Measurements from ENCODE around the gene C1QTNF12. TPM values are rescaled to one million over a fixed set of nuclear protein-coding genes. Genes with fewer than 3 reads are reported as not detected.

Gene C1QTNF12
- total and polyA plus RNA-seq, 2 experiments from 2014 or later, result 3.8 to 6.6 TPM

DNA sequence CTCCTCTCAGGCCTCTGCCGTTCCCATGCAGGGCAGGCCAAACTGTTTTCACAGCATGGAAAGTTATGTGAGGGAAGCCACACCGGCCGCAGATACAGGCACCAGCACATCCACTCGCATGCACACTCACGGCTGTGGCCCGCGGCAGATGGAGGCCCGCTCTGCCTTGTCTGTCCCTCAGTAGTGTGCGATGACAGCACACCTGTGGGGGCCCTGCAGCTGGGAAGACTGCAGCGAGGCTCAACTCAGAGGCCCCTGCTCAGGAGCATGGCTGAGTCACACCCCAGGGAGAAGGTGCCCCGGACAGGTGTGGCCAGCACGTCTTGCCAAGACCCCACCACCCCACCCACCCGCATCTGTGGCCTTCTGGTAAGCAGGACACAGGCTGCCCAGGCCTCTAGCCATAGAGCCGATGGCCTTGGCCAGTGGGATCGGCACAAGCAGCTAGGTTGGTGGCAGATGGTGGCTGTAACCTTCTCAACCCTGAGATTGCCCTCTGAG, 28.5 kb upstream of the C1QTNF12 start:
- WGBS (ENCODE audit: low lambda C conversion rate, missing lambda C conversion rate), result 89% methylated on average over 15 of the region's 15 CpGs
- Histone ChIP-seq H3K36me3 (replicated peaks; ENCODE audit: insufficient read depth, low read depth) (no peaks in the 10 kb centered on the region), H3K79me2 (peaks cover 34% of the 10 kb centered on the region), H3K9me2 (replicated peaks; ENCODE audit: insufficient read depth) (no peaks in the 10 kb centered on the region), H3K4me3 (no peak overlapping the region), H3K9me3 (ENCODE audit: low read depth) (no peaks in the 10 kb centered on the region), H3K27ac (no peak overlapping the region), H3K27me3 (no peaks in the 10 kb centered on the region), H3K4me2 (no peak overlapping the region), H2AFZ (no peak overlapping the region), H4K20me1 (ENCODE audit: insufficient read depth, poor library complexity, severe bottlenecking) (peaks cover 31% of the 10 kb centered on the region), H3K4me1 (ENCODE audit: insufficient read depth) (peaks cover 22% of the 10 kb centered on the region)
- TF ChIP-seq, protein P1, sequence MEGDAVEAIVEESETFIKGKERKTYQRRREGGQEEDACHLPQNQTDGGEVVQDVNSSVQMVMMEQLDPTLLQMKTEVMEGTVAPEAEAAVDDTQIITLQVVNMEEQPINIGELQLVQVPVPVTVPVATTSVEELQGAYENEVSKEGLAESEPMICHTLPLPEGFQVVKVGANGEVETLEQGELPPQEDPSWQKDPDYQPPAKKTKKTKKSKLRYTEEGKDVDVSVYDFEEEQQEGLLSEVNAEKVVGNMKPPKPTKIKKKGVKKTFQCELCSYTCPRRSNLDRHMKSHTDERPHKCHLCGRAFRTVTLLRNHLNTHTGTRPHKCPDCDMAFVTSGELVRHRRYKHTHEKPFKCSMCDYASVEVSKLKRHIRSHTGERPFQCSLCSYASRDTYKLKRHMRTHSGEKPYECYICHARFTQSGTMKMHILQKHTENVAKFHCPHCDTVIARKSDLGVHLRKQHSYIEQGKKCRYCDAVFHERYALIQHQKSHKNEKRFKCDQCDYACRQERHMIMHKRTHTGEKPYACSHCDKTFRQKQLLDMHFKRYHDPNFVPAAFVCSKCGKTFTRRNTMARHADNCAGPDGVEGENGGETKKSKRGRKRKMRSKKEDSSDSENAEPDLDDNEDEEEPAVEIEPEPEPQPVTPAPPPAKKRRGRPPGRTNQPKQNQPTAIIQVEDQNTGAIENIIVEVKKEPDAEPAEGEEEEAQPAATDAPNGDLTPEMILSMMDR (IDR thresholded peaks at IDR 0.05; ENCODE audit: poor library complexity), result no peak
- TF ChIP-seq EZH2 (IDR thresholded peaks at IDR 0.05; ENCODE audit: borderline replicate concordance), result no peak
- no peak for TF ChIP-seq EZH2phosphoT487 (IDR thresholded peaks at IDR 0.05; ENCODE audit: low read depth, severe bottlenecking, unreplicated experiment)
- DNase-seq (ENCODE audit: low spot score), result no peak

DNA sequence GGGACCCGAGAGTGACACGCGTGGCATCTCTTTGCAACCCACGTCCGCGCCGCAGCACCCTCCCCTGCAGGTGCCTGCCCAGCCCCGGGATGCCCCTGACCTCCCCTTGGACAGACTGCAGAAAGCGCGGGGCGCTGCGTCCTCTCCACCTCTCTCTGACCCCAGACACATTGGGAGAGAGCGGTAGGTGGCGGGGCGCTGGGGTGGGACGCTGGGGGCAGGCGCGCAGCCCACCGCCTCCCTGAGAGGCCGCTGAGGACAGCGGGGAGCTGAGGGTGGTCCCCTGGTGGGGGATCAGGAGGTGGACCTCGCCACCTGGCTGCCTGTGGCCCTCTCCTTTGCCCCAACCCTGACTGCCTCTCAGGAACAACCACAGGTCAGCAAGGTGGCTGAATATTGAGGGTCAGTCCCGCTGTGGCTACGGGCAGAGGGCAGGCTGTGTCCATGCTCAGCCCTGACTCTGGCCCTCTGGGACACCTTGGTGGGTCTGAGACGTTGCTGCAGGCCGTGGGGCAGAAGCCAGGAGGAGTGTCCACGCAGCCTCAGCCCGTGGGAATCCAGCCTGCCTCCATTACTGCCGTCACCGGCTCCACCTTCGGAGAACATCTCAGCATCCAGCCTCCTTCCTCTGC, 27.9 kb upstream of the C1QTNF12 start:
- no peaks in the 10 kb centered on the region for H3K36me3 ChIP-seq (replicated peaks; ENCODE audit: insufficient read depth, low read depth)
- peak overlapping the region; percentile 100 for H3K4me2 ChIP-seq
- DNase-seq (ENCODE audit: low spot score), result no peak
- H3K27ac ChIP-seq, result no peak overlapping the region
- H3K79me2 ChIP-seq, result peaks cover 40% of the 10 kb centered on the region
- H3K9me3 ChIP-seq (ENCODE audit: low read depth), result no peaks in the 10 kb centered on the region
- TF ChIP-seq, protein P1 (IDR thresholded peaks at IDR 0.05; ENCODE audit: poor library complexity), result no peak
- no peak for TF ChIP-seq EZH2phosphoT487 (IDR thresholded peaks at IDR 0.05; ENCODE audit: low read depth, severe bottlenecking, unreplicated experiment)
- TF ChIP-seq EZH2 (IDR thresholded peaks at IDR 0.05; ENCODE audit: borderline replicate concordance), result no peak
- 43% methylated on average over 17 of the region's 31 CpGs for WGBS (ENCODE audit: low lambda C conversion rate, missing lambda C conversion rate)
- H4K20me1 ChIP-seq (ENCODE audit: insufficient read depth, poor library complexity, severe bottlenecking), result peaks cover 37% of the 10 kb centered on the region
- H3K27me3 ChIP-seq, result no peaks in the 10 kb centered on the region
- no peaks in the 10 kb centered on the region for H3K9me2 ChIP-seq (replicated peaks; ENCODE audit: insufficient read depth)
- H3K4me3 ChIP-seq, result peak overlapping the region; percentile 91
- H2AFZ ChIP-seq, result peak overlapping the region; percentile 97
- H3K4me1 ChIP-seq (ENCODE audit: insufficient read depth), result peaks cover 22% of the 10 kb centered on the region

DNA sequence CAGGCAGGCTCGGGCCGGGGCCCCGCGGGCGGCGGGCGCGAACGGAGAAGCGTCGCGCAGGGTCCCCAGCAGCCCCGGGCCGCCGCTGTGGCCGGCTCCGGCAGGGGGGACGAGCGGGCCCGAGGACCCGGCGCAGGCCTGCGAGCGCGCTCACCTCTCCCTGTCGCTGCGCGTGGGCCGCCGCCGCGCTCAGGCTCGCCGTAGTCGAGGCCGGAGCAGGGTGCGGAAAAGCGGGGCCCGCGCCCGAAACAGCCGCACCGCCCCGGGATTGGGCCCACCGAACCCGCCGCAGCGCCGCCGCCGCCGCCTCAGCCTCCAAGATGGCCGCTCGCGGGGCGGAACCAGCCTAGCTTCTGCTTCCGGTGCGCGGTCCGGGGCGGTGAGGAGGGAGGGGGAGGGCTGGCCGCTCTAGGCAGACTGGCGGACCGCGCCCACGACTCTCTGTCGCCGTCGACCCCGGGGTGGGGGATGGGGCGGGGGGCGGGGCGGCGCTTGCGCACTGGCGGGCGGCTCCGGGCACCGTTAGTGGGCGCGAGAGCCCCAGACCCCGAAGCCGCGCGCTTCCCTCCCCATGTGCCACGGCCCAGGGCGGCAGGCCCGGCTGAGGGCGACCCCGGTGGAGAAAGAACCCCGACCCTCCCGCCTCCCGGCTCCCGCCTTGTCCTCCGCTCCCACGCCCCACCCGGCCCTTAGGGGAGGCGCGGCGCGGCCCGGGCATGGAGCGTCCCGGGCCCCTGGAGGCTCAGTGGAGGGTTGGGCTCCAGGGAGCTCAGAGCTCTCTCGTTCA, 27.2 kb upstream of the C1QTNF12 start, which contains the start of gene UBE2J2:
UBE2J2 (minus strand) TSS at position 343 of the 787 bp plus-strand sequence. CDS start 5,862 bp downstream, outside the sequence.
- peak; percentile 97 for DNase-seq (ENCODE audit: low spot score)
- H3K4me3 ChIP-seq, result peak within 1 kb of the TSS; percentile 91
- peaks cover 39% of the 10 kb centered on the region for H4K20me1 ChIP-seq (ENCODE audit: insufficient read depth, poor library complexity, severe bottlenecking)
- TF ChIP-seq EZH2 (IDR thresholded peaks at IDR 0.05; ENCODE audit: borderline replicate concordance) (no peak), EZH2phosphoT487 (IDR thresholded peaks at IDR 0.05; ENCODE audit: low read depth, severe bottlenecking, unreplicated experiment) (no peak)
- TF ChIP-seq, protein P1 (IDR thresholded peaks at IDR 0.05; ENCODE audit: poor library complexity), result no peak
- no peaks in the 10 kb centered on the region for H3K36me3 ChIP-seq (replicated peaks; ENCODE audit: insufficient read depth, low read depth)
- no peaks in the 10 kb centered on the region for H3K9me3 ChIP-seq (ENCODE audit: low read depth)
- H3K9me2 ChIP-seq (replicated peaks; ENCODE audit: insufficient read depth), result no peaks in the 10 kb centered on the region
- peak within 1 kb of the TSS; percentile 97 for H2AFZ ChIP-seq
- peaks cover 22% of the 10 kb centered on the region for H3K4me1 ChIP-seq (ENCODE audit: insufficient read depth)
- peak within 1 kb of the TSS; percentile 78 for H3K27ac ChIP-seq
- WGBS (ENCODE audit: low lambda C conversion rate, missing lambda C conversion rate), result 1% methylated on average over 48 of the region's 105 CpGs
- H3K4me2 ChIP-seq, result peak within 1 kb of the TSS; percentile 100
- H3K27me3 ChIP-seq, result no peaks in the 10 kb centered on the region
- H3K79me2 ChIP-seq, result peaks cover 44% of the 10 kb centered on the region
